ENCODE measurements around the gene ENTPD6.
A peak's percentile ranks its signal among the peaks of the same experiment; 100 is the strongest.

ENTPD6 gene

GRCh38 chr20:25203089-25203488, 7.6 kb downstream of the ENTPD6 start:
- Histone ChIP-seq H3K9me3 (ENCODE audit: control insufficient read depth, insufficient read depth, low read depth, low read length) (no peaks in the 10 kb centered on the region), H3K36me3 (ENCODE audit: control insufficient read depth in 2 of 2, insufficient read depth in 1 of 2, low read length in 2 of 2) (peaks cover 0 to 3% of the 10 kb centered on the region in 2 experiments; a peak in 1 of 3 replicates), H3K4me3 (ENCODE audit: low read depth, low read length) (no peak overlapping the region), H3K27ac (ENCODE audit: extremely low read depth, low read depth, low read length) (no peak overlapping the region), H3K4me1 (ENCODE audit: control insufficient read depth, insufficient read depth, low read length) (no peaks in the 10 kb centered on the region)
- ChIA-PET POLR2A (interaction anchor here (0.6 to 1.1 kb wide), 2 partner anchors 188 to 212 kb away, joined by 4 to 5 read pairs; no protein-coding TSS in a partner anchor), CTCF (interaction anchor here (0.8 to 0.9 kb wide), 2 partner anchors 24 to 47 kb away, joined by 3 to 4 read pairs; no protein-coding TSS in a partner anchor)
- TF ChIP-seq ZNF624 (tag by site-specific recombination; IDR thresholded peaks at IDR 0.05), result no peak
- TF ChIP-seq, protein P1, sequence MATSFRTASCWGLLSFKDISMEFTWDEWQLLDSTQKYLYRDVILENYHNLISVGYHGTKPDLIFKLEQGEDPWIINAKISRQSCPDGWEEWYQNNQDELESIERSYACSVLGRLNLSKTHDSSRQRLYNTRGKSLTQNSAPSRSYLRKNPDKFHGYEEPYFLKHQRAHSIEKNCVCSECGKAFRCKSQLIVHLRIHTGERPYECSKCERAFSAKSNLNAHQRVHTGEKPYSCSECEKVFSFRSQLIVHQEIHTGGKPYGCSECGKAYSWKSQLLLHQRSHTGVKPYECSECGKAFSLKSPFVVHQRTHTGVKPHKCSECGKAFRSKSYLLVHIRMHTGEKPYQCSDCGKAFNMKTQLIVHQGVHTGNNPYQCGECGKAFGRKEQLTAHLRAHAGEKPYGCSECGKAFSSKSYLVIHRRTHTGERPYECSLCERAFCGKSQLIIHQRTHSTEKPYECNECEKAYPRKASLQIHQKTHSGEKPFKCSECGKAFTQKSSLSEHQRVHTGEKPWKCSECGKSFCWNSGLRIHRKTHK (tag by site-specific recombination; IDR thresholded peaks at IDR 0.05), result no peak
- TF ChIP-seq ZNF426 (tag by site-specific recombination; IDR thresholded peaks at IDR 0.05), result no peak
- no peak for TF ChIP-seq ZNF239 (tag by site-specific recombination; IDR thresholded peaks at IDR 0.05)
- TF ChIP-seq ZNF558 (tag by site-specific recombination; IDR thresholded peaks at IDR 0.05), result peak; percentile 94
- TF ChIP-seq PRDM1 (tag by site-specific recombination; IDR thresholded peaks at IDR 0.05), result no peak
- TF ChIP-seq ZNF155 (tag by site-specific recombination; IDR thresholded peaks at IDR 0.05), result no peak

DNA sequence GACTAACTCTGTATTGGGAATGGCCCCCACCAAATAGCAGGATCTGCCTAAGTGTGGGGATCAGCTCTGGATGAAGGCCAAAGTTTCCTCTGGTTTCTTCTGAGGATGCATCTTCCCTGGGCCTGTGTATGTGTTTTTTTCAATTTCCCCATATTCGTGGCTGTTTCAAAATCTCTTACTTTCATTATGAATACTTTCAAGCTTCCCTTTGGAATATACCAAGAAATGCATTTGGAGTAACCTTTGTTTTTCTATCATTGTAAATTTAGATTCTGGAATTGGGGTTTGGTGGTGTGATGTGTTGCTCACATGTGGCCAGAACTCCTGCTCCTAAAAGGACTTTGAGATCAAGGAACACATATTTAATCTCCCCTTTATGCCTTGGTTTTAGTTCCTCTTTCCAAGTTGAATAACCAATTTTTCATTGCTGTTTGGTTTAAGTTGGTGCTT, 8.4 kb downstream of the ENTPD6 start:
- CTCF ChIA-PET, result interaction anchor here (0.8 to 0.9 kb wide), 3 partner anchors 23 to 195 kb away, joined by 3 to 4 read pairs (median 4); no protein-coding TSS in a partner anchor
- POLR2A ChIA-PET, result interaction anchor here (1.1 kb wide), 1 partner anchor 212 kb away, joined by 5 read pairs; no protein-coding TSS in a partner anchor
- no peaks in the 10 kb centered on the region for H3K4me1 ChIP-seq (ENCODE audit: control insufficient read depth, insufficient read depth, low read length)
- no peaks in the 10 kb centered on the region for H3K9me3 ChIP-seq (ENCODE audit: control insufficient read depth, insufficient read depth, low read depth, low read length)
- peaks cover 0 to 3% of the 10 kb centered on the region in 2 experiments; a peak in 2 of 3 replicates for H3K36me3 ChIP-seq (ENCODE audit: control insufficient read depth in 2 of 2, insufficient read depth in 1 of 2, low read length in 2 of 2)
- H3K27ac ChIP-seq (ENCODE audit: extremely low read depth, low read depth, low read length), result no peak overlapping the region
- no peak overlapping the region for H3K4me3 ChIP-seq (ENCODE audit: low read depth, low read length)
- no peak for TF ChIP-seq SETDB1 (IDR thresholded peaks at IDR 0.05; ENCODE audit: insufficient read length, low read length)
- TF ChIP-seq, protein P2, sequence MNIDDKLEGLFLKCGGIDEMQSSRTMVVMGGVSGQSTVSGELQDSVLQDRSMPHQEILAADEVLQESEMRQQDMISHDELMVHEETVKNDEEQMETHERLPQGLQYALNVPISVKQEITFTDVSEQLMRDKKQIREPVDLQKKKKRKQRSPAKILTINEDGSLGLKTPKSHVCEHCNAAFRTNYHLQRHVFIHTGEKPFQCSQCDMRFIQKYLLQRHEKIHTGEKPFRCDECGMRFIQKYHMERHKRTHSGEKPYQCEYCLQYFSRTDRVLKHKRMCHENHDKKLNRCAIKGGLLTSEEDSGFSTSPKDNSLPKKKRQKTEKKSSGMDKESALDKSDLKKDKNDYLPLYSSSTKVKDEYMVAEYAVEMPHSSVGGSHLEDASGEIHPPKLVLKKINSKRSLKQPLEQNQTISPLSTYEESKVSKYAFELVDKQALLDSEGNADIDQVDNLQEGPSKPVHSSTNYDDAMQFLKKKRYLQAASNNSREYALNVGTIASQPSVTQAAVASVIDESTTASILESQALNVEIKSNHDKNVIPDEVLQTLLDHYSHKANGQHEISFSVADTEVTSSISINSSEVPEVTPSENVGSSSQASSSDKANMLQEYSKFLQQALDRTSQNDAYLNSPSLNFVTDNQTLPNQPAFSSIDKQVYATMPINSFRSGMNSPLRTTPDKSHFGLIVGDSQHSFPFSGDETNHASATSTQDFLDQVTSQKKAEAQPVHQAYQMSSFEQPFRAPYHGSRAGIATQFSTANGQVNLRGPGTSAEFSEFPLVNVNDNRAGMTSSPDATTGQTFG (tag by site-specific recombination; IDR thresholded peaks at IDR 0.05; ENCODE audit: borderline replicate concordance), result no peak
- TF ChIP-seq ZNF121 (tag by site-specific recombination; IDR thresholded peaks at IDR 0.05), result no peak
- TF ChIP-seq ZNF580 (tag by site-specific recombination; IDR thresholded peaks at IDR 0.05), result no peak
- no peak for TF ChIP-seq ZBTB7A (tag by site-specific recombination; IDR thresholded peaks at IDR 0.05; ENCODE audit: low read depth)
- TF ChIP-seq ZNF311 (tag by site-specific recombination; IDR thresholded peaks at IDR 0.05; ENCODE audit: borderline replicate concordance), result no peak
- no peak for TF ChIP-seq ZNF354C (tag by site-specific recombination; IDR thresholded peaks at IDR 0.05; ENCODE audit: borderline replicate concordance, low read depth)
- no peak for TF ChIP-seq ZNF785 (tag by site-specific recombination; IDR thresholded peaks at IDR 0.05)
- TF ChIP-seq ZNF837 (tag by site-specific recombination; IDR thresholded peaks at IDR 0.05), result no peak
- TF ChIP-seq ZFP3 (tag by site-specific recombination; IDR thresholded peaks at IDR 0.05; ENCODE audit: low read depth), result no peak
- TF ChIP-seq SP3 (tag by site-specific recombination; IDR thresholded peaks at IDR 0.05), result no peak
- no peak for TF ChIP-seq ZNF169 (tag by site-specific recombination; IDR thresholded peaks at IDR 0.05)
- TF ChIP-seq, protein P3, sequence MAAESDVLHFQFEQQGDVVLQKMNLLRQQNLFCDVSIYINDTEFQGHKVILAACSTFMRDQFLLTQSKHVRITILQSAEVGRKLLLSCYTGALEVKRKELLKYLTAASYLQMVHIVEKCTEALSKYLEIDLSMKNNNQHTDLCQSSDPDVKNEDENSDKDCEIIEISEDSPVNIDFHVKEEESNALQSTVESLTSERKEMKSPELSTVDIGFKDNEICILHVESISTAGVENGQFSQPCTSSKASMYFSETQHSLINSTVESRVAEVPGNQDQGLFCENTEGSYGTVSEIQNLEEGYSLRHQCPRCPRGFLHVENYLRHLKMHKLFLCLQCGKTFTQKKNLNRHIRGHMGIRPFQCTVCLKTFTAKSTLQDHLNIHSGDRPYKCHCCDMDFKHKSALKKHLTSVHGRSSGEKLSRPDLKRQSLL (tag by site-specific recombination; IDR thresholded peaks at IDR 0.05), result no peak
- no peak for TF ChIP-seq ZNF175 (tag by site-specific recombination; IDR thresholded peaks at IDR 0.05)
- no peak for TF ChIP-seq ZFP41 (tag by site-specific recombination; IDR thresholded peaks at IDR 0.05; ENCODE audit: borderline replicate concordance)
- TF ChIP-seq KLF7 (tag by site-specific recombination; IDR thresholded peaks at IDR 0.05; ENCODE audit: borderline replicate concordance), result no peak
- TF ChIP-seq ZNF2 (tag by site-specific recombination; IDR thresholded peaks at IDR 0.05), result no peak
- TF ChIP-seq ZNF677 (tag by site-specific recombination; IDR thresholded peaks at IDR 0.05), result no peak

Data from HEK293 (cell line).